Astrocyte (in vitro differentiated cells and primary cell): ENCODE measurements around the gene YPEL1. TPM values are rescaled to one million over a fixed set of nuclear protein-coding genes. Genes with fewer than 3 reads are reported as not detected.
"Not testable (repeated sequence)": the region's sequence is repeated elsewhere in the genome, so short reads cannot be mapped to it uniquely, and the experiment has no call there.

Source experiments
- DNase-seq: peaks from one replicate; pipeline ENCODE4 v3.0.0-alpha.2; 2010; ENCODE audit warnings: low read depth
- FAIRE-seq: peaks from 2 replicates; lab custom pipeline; 2011; peaks lifted over from hg19 to GRCh38; lab: Jason Lieb, UNC
- H2AFZ ChIP-seq: 2 replicates; pipeline ENCODE4 v1.6.0; 2012; ENCODE audit warnings: low read depth, low read length, inconsistent platforms
- H3K27ac ChIP-seq: 2 replicates; pipeline ENCODE4 v1.5.1; 2011; ENCODE audit warnings: low read depth, low read length, inconsistent platforms
- H3K27me3 ChIP-seq: 2 replicates; pipeline ENCODE4 v1.6.0; 2011; ENCODE audit warnings: low read length, inconsistent platforms; ENCODE audit not compliant: insufficient read depth
- H3K36me3 ChIP-seq: 2 replicates; pipeline ENCODE4 v1.5.1; 2011; ENCODE audit warnings: low read length, inconsistent platforms; ENCODE audit not compliant: insufficient read depth
- H3K4me1 ChIP-seq: 2 replicates; pipeline ENCODE4 v1.5.1; 2011; ENCODE audit warnings: low read length, inconsistent platforms; ENCODE audit not compliant: insufficient read depth
- H3K4me2 ChIP-seq: 2 replicates; pipeline ENCODE4 v1.6.0; 2012; ENCODE audit warnings: low read length, inconsistent platforms
- H3K4me3 ChIP-seq: 2 replicates; pipeline ENCODE4 v1.5.1; 2011; ENCODE audit warnings: low read depth, mild to moderate bottlenecking, low read length, inconsistent platforms; ENCODE audit not compliant: insufficient read depth
- H3K79me2 ChIP-seq: 2 replicates; pipeline ENCODE4 v1.6.0; 2012; ENCODE audit warnings: mild to moderate bottlenecking, low read length, inconsistent platforms; ENCODE audit not compliant: insufficient read depth
- H3K9ac ChIP-seq: 2 replicates; pipeline ENCODE4 v1.6.0; 2012; ENCODE audit warnings: mild to moderate bottlenecking, low read length, inconsistent platforms
- H3K9me3 ChIP-seq: 2 replicates; pipeline ENCODE4 v1.5.1; 2012; ENCODE audit warnings: low read depth, mild to moderate bottlenecking, low read length, inconsistent platforms; ENCODE audit not compliant: insufficient read depth
- H4K20me1 ChIP-seq: 2 replicates; pipeline ENCODE4 v1.6.0; 2012; ENCODE audit warnings: low read length, inconsistent platforms; ENCODE audit not compliant: insufficient read depth
- H3K27ac Mint-ChIP-seq: one replicate; pipeline ENCODE4 v1.8.0; 2021; ENCODE audit warnings: mild to moderate bottlenecking, mixed read lengths; ENCODE audit not compliant: unreplicated experiment
- H3K27me3 Mint-ChIP-seq: one replicate; pipeline ENCODE4 v1.8.0; 2021; ENCODE audit warnings: low read depth, mixed read lengths; ENCODE audit not compliant: unreplicated experiment
- H3K36me3 Mint-ChIP-seq: one replicate; pipeline ENCODE4 v1.8.0; 2021; ENCODE audit warnings: low read depth, mixed read lengths; ENCODE audit not compliant: unreplicated experiment
- H3K4me1 Mint-ChIP-seq: one replicate; pipeline ENCODE4 v1.8.0; 2021; ENCODE audit warnings: low read depth, mixed read lengths; ENCODE audit not compliant: unreplicated experiment
- H3K4me3 Mint-ChIP-seq: one replicate; pipeline ENCODE4 v1.8.0; 2021; ENCODE audit warnings: mild to moderate bottlenecking, moderate library complexity, mixed read lengths; ENCODE audit not compliant: unreplicated experiment
- H3K9me3 Mint-ChIP-seq: one replicate; pipeline ENCODE4 v1.8.0; 2021; ENCODE audit warnings: mild to moderate bottlenecking, mixed read lengths; ENCODE audit not compliant: unreplicated experiment
- EZH2 ChIP-seq: IDR thresholded peaks from 2 replicates; pipeline ENCODE4 v1.6.1; 2012; ENCODE audit warnings: mild to moderate bottlenecking, low read length, inconsistent platforms; ENCODE audit not compliant: insufficient read depth
- total RNA-seq: library from RNA; stranded (reverse); gene quantifications from 2 replicates; pipeline ENCODE4 v1.2.1, GENCODE V29; 2021
- TF ChIP-seq, protein P1 (sequence below): IDR thresholded peaks from 2 replicates; pipeline ENCODE4 v1.5.1; 2011; ENCODE audit warnings: low read depth, mild to moderate bottlenecking, inconsistent platforms, low read length, moderate library complexity; ENCODE audit not compliant: insufficient read depth

Gene YPEL1
- total RNA-seq, 1 donor from 2014 or later = 0.86 TPM

DNA sequence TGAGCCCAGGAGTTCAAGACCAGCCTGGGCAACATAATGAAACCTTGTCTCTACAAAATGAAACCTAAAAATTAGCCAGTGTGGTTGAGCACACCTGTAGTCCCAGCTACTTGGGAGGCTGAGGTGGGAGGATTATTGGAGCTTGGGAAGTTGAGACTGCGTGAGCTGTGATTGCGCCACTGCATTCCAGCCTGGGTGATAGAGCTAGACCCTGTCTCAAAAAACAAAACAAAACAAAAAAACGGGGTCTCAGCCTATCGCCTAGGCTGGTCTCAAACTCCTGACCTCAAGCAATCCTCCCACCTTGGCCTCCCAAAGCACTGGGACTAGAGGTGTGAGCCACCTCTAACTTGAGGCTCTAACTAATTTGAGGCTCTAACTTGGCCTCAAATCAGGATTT is 56.2 kb downstream of the YPEL1 start:
- Histone ChIP-seq H3K9me3 (no peaks in the 10 kb centered on the region), H3K4me3 (no peak overlapping the region), H3K4me1 (peaks cover 4% of the 10 kb centered on the region), H3K27me3 (no peaks in the 10 kb centered on the region), H3K36me3 (peaks cover 5% of the 10 kb centered on the region), H3K9ac (no peak overlapping the region), H3K27ac (no peak overlapping the region), H4K20me1 (peaks cover 14% of the 10 kb centered on the region), H3K79me2 (no peaks in the 10 kb centered on the region), H3K4me2 (no peak overlapping the region), H2AFZ (no peak overlapping the region)
- no peaks in the 10 kb centered on the region for H3K9me3 Mint-ChIP-seq
- no peaks in the 10 kb centered on the region for H3K27me3 Mint-ChIP-seq
- H3K36me3 Mint-ChIP-seq = peaks cover 27% of the 10 kb centered on the region
- TF ChIP-seq EZH2 = no peak
- TF ChIP-seq, protein P1, sequence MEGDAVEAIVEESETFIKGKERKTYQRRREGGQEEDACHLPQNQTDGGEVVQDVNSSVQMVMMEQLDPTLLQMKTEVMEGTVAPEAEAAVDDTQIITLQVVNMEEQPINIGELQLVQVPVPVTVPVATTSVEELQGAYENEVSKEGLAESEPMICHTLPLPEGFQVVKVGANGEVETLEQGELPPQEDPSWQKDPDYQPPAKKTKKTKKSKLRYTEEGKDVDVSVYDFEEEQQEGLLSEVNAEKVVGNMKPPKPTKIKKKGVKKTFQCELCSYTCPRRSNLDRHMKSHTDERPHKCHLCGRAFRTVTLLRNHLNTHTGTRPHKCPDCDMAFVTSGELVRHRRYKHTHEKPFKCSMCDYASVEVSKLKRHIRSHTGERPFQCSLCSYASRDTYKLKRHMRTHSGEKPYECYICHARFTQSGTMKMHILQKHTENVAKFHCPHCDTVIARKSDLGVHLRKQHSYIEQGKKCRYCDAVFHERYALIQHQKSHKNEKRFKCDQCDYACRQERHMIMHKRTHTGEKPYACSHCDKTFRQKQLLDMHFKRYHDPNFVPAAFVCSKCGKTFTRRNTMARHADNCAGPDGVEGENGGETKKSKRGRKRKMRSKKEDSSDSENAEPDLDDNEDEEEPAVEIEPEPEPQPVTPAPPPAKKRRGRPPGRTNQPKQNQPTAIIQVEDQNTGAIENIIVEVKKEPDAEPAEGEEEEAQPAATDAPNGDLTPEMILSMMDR = no peak
- FAIRE-seq (no peak), DNase-seq (no peak)
- H3K4me1 Mint-ChIP-seq = peaks cover 4% of the 10 kb centered on the region
- no peak overlapping the region for H3K27ac Mint-ChIP-seq
- H3K4me3 Mint-ChIP-seq = no peak overlapping the region

DNA sequence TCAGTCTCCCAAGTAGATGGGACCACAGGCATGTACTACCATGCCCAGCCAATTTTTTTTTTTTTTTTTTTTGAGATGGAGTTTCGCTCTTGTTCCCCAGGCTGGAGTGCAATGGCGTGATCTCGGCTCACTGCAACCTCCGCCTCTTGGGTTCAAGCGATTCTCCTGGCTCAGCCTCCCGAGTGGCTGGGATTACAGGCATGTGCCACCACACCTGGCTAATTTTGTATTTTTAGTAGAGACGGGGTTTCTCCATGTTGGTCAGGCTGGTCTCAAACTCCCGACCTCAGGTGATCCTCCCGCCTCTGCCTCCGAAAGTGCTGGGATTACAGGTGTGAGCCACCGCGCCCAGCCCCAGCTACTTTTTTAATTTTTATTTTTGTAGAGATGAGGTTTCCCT is 56.8 kb downstream of the YPEL1 start:
- not testable (repeated sequence) for H3K4me3 Mint-ChIP-seq, H3K79me2 ChIP-seq, H3K27me3 ChIP-seq, H3K27ac ChIP-seq, H3K4me1 ChIP-seq, H3K4me1 Mint-ChIP-seq, FAIRE-seq, DNase-seq, H2AFZ ChIP-seq, H3K36me3 ChIP-seq, H3K27me3 Mint-ChIP-seq, H3K9me3 ChIP-seq, H3K9ac ChIP-seq, H3K9me3 Mint-ChIP-seq, H3K27ac Mint-ChIP-seq, H3K4me3 ChIP-seq, H3K4me2 ChIP-seq
- H4K20me1 ChIP-seq = peaks cover 17% of the 10 kb centered on the region
- H3K36me3 Mint-ChIP-seq = peaks cover 27% of the 10 kb centered on the region

- peaks cover 4% of the 10 kb centered on the region for H3K4me1 Mint-ChIP-seq
- H3K4me3 Mint-ChIP-seq = no peak overlapping the region
- H3K9me3 ChIP-seq = no peaks in the 10 kb centered on the region
- peaks cover 4% of the 10 kb centered on the region for H3K4me1 ChIP-seq
- no peak overlapping the region for H3K4me3 ChIP-seq
- TF ChIP-seq, protein P1 = no peak
- no peak for TF ChIP-seq EZH2
- H3K27ac ChIP-seq = no peak overlapping the region
- no peak overlapping the region for H3K9ac ChIP-seq
- H3K27me3 ChIP-seq = no peaks in the 10 kb centered on the region
- peaks cover 28% of the 10 kb centered on the region for H3K36me3 Mint-ChIP-seq
- H3K27ac Mint-ChIP-seq = no peak overlapping the region
- no peaks in the 10 kb centered on the region for H3K27me3 Mint-ChIP-seq
- peaks cover 26% of the 10 kb centered on the region for H4K20me1 ChIP-seq
- H2AFZ ChIP-seq = no peak overlapping the region
- H3K79me2 ChIP-seq = no peaks in the 10 kb centered on the region
- H3K9me3 Mint-ChIP-seq = no peaks in the 10 kb centered on the region
- no peak overlapping the region for H3K4me2 ChIP-seq
- H3K36me3 ChIP-seq = peaks cover 10% of the 10 kb centered on the region
- no peak for DNase-seq
- FAIRE-seq = no peak
Observed at GRCh38 chr22:21677606-21678443, 57.8 kb downstream of the YPEL1 start.
